ENCODE results near the gene MGAT1. TPM values are rescaled to one million over a fixed set of nuclear protein-coding genes. Genes with fewer than 3 reads are reported as not detected.
"Not testable (repeated sequence)": the region's sequence is repeated elsewhere in the genome, so short reads cannot be mapped to it uniquely, and the experiment has no call there.

The MGAT1 gene
- total RNA-seq, 4 donors from 2014 or later: 100 to 138 (median 115) TPM

DNA sequence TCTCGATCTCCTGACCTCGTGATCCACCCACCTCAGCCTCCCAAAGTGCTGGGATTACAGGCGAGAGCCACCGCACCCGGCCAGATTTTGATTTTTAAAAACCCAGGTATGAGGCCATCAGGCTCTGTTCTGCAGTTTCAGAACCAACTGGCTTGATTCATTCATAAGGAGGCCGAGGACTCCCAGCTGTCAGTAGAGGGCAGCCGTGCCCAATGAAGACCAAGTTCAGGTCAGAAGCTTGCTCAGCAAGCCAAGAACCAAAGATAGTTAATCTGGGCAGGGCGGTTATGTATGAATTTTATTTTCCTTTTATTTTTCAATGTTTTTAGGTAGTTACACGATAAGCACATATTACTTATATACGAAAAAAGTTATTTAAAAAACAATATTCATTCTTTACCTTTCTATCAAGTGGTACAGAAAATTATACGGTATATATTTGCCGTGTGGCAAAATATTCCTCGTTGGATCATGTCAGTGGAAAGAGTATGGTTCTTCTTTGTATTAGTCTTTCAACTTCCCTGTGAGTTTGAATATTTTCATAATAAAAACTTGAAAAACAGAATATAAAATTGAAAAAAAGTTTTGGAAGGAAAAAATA, 18.0 kb downstream of the MGAT1 start:
- TF ChIP-seq, protein P1, sequence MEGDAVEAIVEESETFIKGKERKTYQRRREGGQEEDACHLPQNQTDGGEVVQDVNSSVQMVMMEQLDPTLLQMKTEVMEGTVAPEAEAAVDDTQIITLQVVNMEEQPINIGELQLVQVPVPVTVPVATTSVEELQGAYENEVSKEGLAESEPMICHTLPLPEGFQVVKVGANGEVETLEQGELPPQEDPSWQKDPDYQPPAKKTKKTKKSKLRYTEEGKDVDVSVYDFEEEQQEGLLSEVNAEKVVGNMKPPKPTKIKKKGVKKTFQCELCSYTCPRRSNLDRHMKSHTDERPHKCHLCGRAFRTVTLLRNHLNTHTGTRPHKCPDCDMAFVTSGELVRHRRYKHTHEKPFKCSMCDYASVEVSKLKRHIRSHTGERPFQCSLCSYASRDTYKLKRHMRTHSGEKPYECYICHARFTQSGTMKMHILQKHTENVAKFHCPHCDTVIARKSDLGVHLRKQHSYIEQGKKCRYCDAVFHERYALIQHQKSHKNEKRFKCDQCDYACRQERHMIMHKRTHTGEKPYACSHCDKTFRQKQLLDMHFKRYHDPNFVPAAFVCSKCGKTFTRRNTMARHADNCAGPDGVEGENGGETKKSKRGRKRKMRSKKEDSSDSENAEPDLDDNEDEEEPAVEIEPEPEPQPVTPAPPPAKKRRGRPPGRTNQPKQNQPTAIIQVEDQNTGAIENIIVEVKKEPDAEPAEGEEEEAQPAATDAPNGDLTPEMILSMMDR (IDR thresholded peaks at IDR 0.05 in 4 of 5, conservative IDR thresholded peaks at IDR 0.05 in 1 of 5): peak; percentile 42 to 82 (median 67)
- no peak for TF ChIP-seq POLR2A (IDR thresholded peaks at IDR 0.05)
- Histone ChIP-seq H3K27ac (peak overlapping the region in 3 of 4 donors; percentile 62 to 73 (median 65)), H3K36me3 (peaks cover 0 to 3% of the 10 kb centered on the region in 2 donors), H3K4me1 (peaks cover 21 to 31% of the 10 kb centered on the region in 2 donors), H3K27me3 (no peaks in the 10 kb centered on the region), H3K9me3 (no peaks in the 10 kb centered on the region), H3K4me3 (peak overlapping the region in 1 of 4 donors; percentile 21)
- intact Hi-C loops (cut with DNase I; ENCODE audit: low total_unique reads) (loop anchor here (1.0 to 10.0 kb wide), 4 partner anchors 47 to 370 kb away; partner anchors contain the start of gene ZFP62), in situ Hi-C loops (cut with MboI; ENCODE audit: low sequenced_read_pairs in 4 of 4) (loop anchor here in 2 of 4 donors (5.0 to 10.0 kb wide), 2 partner anchors 88 to 370 kb away; no protein-coding TSS in a partner anchor)
- DNase-seq (peak; percentile 57 to 76), ATAC-seq (peak; percentile 82 to 86)

DNA sequence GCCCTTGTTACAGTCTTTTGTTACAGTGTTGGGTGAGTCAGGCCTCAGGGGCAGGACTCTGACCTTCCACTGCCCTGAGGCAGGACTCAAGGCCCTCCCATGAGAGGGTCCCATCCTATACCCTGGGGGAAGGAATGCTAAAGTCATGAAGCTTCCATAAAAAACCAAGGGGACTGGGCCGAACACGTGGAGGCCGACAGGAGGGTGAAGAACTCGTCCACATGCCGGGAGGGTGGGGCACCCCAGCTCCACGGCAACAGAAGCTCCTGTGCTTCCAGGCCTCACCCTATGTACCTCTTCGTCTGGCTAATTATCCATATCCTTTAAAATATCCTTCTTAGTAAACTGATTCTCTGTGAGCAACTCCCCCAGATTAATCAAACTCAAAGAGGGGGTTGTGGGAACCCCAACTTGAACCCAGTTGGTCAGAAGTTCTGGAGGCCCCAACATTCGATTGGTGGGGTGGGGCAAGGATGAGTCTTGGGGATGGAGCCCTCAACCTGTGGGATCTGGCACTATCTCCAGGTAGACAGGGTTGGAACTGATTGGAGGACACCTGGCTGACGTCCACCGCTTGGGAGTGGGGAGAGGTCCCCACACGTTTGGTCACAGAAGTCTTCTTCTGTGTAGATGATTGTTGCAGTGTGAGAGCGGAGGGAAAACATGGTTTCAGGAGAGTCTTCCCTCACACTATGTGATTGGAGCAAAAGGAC, 19.1 kb downstream of the MGAT1 start:
- no peaks in the 10 kb centered on the region for H3K27me3 ChIP-seq
- TF ChIP-seq, protein P1 (IDR thresholded peaks at IDR 0.05 in 4 of 5, conservative IDR thresholded peaks at IDR 0.05 in 1 of 5): no peak
- no peak for TF ChIP-seq POLR2A (IDR thresholded peaks at IDR 0.05)
- in situ Hi-C loops (cut with MboI; ENCODE audit: low sequenced_read_pairs in 4 of 4) (loop anchor here in 2 of 4 donors (5.0 to 10.0 kb wide), 2 partner anchors 89 to 371 kb away; no protein-coding TSS in a partner anchor), intact Hi-C loops (cut with DNase I; ENCODE audit: low total_unique reads) (loop anchor here (1.0 to 10.0 kb wide), 4 partner anchors 48 to 371 kb away; partner anchors contain the start of gene ZFP62)
- H3K4me3 ChIP-seq: no peak overlapping the region
- DNase-seq: no peak
- no peaks in the 10 kb centered on the region for H3K36me3 ChIP-seq
- no peaks in the 10 kb centered on the region for H3K9me3 ChIP-seq
- no peak for ATAC-seq
- H3K4me1 ChIP-seq: peaks cover 21 to 31% of the 10 kb centered on the region in 2 donors
- no peak overlapping the region for H3K27ac ChIP-seq

DNA sequence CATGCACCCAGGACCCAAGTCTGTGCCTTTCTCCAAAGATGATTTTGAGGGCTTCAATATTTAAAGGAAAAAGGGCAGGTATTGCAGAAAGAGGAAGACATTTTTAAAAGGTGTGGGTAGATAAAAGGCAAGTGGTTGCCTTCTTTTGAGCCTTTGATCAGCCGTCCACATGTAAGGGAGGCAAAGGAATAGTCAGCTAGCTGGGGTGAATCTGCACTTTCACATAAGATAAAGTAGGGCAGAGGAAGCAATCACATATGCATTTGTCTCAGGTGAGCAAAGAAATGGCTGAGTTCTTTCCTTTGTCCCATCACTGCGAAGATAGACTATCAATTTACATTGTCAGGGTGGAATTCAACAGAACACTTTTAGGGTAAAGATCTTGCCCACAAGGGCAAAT, 19.9 kb downstream of the MGAT1 start:
- ATAC-seq: no peak
- in situ Hi-C loops (cut with MboI; ENCODE audit: low sequenced_read_pairs in 4 of 4): loop anchor here in 2 of 4 donors (5.0 to 10.0 kb wide), 2 partner anchors 90 to 372 kb away; no protein-coding TSS in a partner anchor
- Histone ChIP-seq H3K27ac (no peak overlapping the region), H3K36me3 (no peaks in the 10 kb centered on the region), H3K4me3 (no peak overlapping the region), H3K9me3 (no peaks in the 10 kb centered on the region), H3K27me3 (no peaks in the 10 kb centered on the region), H3K4me1 (peaks cover 18 to 31% of the 10 kb centered on the region in 2 donors)
- intact Hi-C loops (cut with DNase I; ENCODE audit: low total_unique reads): loop anchor here (10.0 kb wide), 1 partner anchor 372 kb away; no protein-coding TSS in a partner anchor
- DNase-seq: no peak
- TF ChIP-seq, protein P1 (IDR thresholded peaks at IDR 0.05 in 4 of 5, conservative IDR thresholded peaks at IDR 0.05 in 1 of 5): no peak

DNA sequence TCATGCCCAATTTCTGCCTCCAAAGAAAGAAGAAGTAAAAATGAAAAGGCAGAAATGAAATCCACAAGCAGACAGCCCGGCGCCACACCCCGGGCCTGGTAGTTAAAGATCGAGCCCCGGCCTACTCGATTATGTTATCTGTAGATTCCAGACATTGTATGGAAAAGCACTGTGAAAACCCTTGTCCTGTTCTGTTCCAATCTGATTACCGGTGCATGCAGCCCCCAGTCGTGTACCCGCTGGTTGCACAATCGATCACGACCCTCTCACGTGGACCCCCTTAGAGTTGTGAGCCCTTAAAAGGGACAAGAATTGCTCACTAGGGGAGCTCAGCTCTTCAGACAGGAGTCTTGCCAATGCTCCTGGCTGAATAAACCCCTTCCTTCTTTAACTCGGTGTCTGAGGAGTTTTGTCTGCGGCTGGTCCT, 20.7 kb downstream of the MGAT1 start:
- not testable (repeated sequence) for H3K27me3 ChIP-seq, ATAC-seq, H3K36me3 ChIP-seq, H3K27ac ChIP-seq, H3K4me3 ChIP-seq, H3K9me3 ChIP-seq, DNase-seq
- intact Hi-C loops (cut with DNase I; ENCODE audit: low total_unique reads): loop anchor here (10.0 kb wide), 1 partner anchor 373 kb away; no protein-coding TSS in a partner anchor
- in situ Hi-C loops (cut with MboI; ENCODE audit: low sequenced_read_pairs in 4 of 4): loop anchor here in 2 of 4 donors (5.0 to 10.0 kb wide), 2 partner anchors 90 to 373 kb away; no protein-coding TSS in a partner anchor
- H3K4me1 ChIP-seq: peaks cover 10 to 26% of the 10 kb centered on the region in 2 donors
